ENCODE measurements around the gene ERH.
"Not testable (repeated sequence)": the region's sequence is repeated elsewhere in the genome, so short reads cannot be mapped to it uniquely, and the experiment has no call there.

Gene ERH

GRCh38 chr14:69398053-69398817 is at the start of gene ERH, which contains the start of gene SLC39A9:
Gene ERH (minus strand): TSS chr14:69398299. CDS start chr14:69398233, 66 bp downstream.
Gene SLC39A9 (plus strand): TSS chr14:69398692. CDS start chr14:69399370, 678 bp downstream.
- DNase-seq (ENCODE audit: low read depth in 2 of 3, low spot score in 2 of 3): peak; percentile 54 to 82 (median 74)

GRCh38 chr14:69443296-69443805 is 45.3 kb upstream of the ERH start:
- no peak for DNase-seq (ENCODE audit: low read depth in 2 of 3, low spot score in 2 of 3)

GRCh38 chr14:69441948-69442347 is 43.8 kb upstream of the ERH start:
- DNase-seq (ENCODE audit: low read depth in 2 of 3, low spot score in 2 of 3): no peak

- no peak for DNase-seq (ENCODE audit: low read depth in 2 of 3, low spot score in 2 of 3)
These were observed 41.6 kb upstream of the ERH start for GRCh38 chr14:69439521-69440270.

GRCh38 chr14:69432364-69432763 is 34.3 kb upstream of the ERH start:
- no peak for DNase-seq (ENCODE audit: low read depth in 2 of 3, low spot score in 2 of 3)

GRCh38 chr14:69430306-69430939 is 32.3 kb upstream of the ERH start:
- no peak for DNase-seq (ENCODE audit: low read depth in 2 of 3, low spot score in 2 of 3)

- DNase-seq (ENCODE audit: low read depth in 2 of 3, low spot score in 2 of 3): no peak
These were observed 31.5 kb upstream of the ERH start for GRCh38 chr14:69429643-69430042.

GRCh38 chr14:69428289-69428998 is 30.3 kb upstream of the ERH start:
- no peak for DNase-seq (ENCODE audit: low read depth in 2 of 3, low spot score in 2 of 3)

GRCh38 chr14:69427596-69427995 is 29.5 kb upstream of the ERH start:
- no peak for DNase-seq (ENCODE audit: low read depth in 2 of 3, low spot score in 2 of 3)

GRCh38 chr14:69424149-69424923 is 26.2 kb upstream of the ERH start:
- no peak for DNase-seq (ENCODE audit: low read depth in 2 of 3, low spot score in 2 of 3)

GRCh38 chr14:69423279-69423678 is 25.2 kb upstream of the ERH start:
- DNase-seq (ENCODE audit: low read depth in 2 of 3, low spot score in 2 of 3): no peak

- not testable (repeated sequence) for DNase-seq (ENCODE audit: low read depth in 2 of 3, low spot score in 2 of 3)
These were observed 18.0 kb upstream of the ERH start for GRCh38 chr14:69416087-69416486.

GRCh38 chr14:69413483-69413882 is 15.4 kb upstream of the ERH start:
- no peak for DNase-seq (ENCODE audit: low read depth in 2 of 3, low spot score in 2 of 3)

GRCh38 chr14:69408331-69408960 is 10.3 kb upstream of the ERH start:
- no peak for DNase-seq (ENCODE audit: low read depth in 2 of 3, low spot score in 2 of 3)

- no peak for DNase-seq (ENCODE audit: low read depth in 2 of 3, low spot score in 2 of 3)
These were observed 7.7 kb upstream of the ERH start for GRCh38 chr14:69405762-69406161.

GRCh38 chr14:69404883-69405282 is 6.8 kb upstream of the ERH start:
- no peak for DNase-seq (ENCODE audit: low read depth in 2 of 3, low spot score in 2 of 3)

- no peak for DNase-seq (ENCODE audit: low read depth in 2 of 3, low spot score in 2 of 3)
These were observed 6.4 kb upstream of the ERH start for GRCh38 chr14:69404478-69404877.

- no peak for DNase-seq (ENCODE audit: low read depth in 2 of 3, low spot score in 2 of 3)
These were observed 3.7 kb upstream of the ERH start for GRCh38 chr14:69401841-69402240.

GRCh38 chr14:69400154-69400553 is 2.1 kb upstream of the ERH start:
- no peak for DNase-seq (ENCODE audit: low read depth in 2 of 3, low spot score in 2 of 3)

- DNase-seq (ENCODE audit: low read depth in 2 of 3, low spot score in 2 of 3): no peak
These were observed 1.7 kb upstream of the ERH start for GRCh38 chr14:69399750-69400149.

Measured in activated CD8-positive, alpha-beta memory T cell treated with anti-CD3 and anti-CD28 coated beads for 48 hours (primary cell).